Upper lobe of left lung (tissue), 4 donors: ENCODE results near the gene PATL1.

Experiments
- POLR2A ChIP-seq, 4 donors: fragments of 450-650 bp; IDR thresholded peaks; one replicate each; pipeline ENCODE4 v1.5.1; 2016 to 2017; ENCODE audit warnings: antibody characterized with exemption in 4 of 4, mild to moderate bottlenecking in 2 of 4
- POLR2AphosphoS5 ChIP-seq, 2 donors: sonication (generic); formaldehyde crosslinking; IDR thresholded peaks; one replicate each; pipeline ENCODE4 v1.5.1; 2017; ENCODE audit warnings: antibody characterized with exemption in 2 of 2
- TF ChIP-seq, protein P1 (sequence below), 6 experiments: fragments of 450-650 bp in 4 of 6; fragments of 200-600 bp in 2 of 6; sonication (generic) in 2 of 6; IDR thresholded peaks; one replicate each; pipeline ENCODE4 v1.5.1; 2016 to 2019; ENCODE audit warnings: antibody characterized with exemption in 6 of 6

DNA sequence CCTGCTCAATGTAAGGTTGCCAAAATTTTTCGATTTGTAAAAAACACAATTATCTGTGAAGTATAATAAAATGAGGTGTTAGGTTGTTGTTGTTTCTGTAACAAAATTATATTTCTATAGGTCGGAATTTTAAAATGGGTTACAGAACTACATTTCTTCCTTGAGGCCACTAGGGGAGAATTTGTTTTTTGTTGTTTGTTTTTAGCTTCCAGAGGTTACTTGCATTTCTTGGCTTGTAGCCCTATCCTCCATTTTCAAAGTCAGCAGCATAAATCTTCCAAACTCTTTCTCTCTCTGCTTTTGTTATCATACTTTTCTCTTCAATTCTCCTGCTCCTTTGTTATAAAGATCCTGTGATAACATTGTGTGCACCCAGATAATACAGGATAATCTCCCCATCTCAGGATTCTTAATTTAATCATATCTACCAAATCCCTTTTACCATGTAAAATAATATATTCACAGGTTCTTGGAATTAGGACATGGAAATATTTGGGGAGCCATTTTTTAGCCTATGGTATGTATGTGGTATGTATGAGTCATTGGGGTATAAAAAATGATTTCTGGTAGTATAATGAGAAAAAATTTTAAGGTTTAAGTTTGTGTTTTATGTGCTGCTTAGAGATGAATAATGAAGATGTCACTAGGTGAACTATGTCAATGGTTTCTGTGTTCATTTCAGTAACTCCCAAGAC lies 9.4 kb upstream of the PATL1 start:
- TF ChIP-seq, protein P1, sequence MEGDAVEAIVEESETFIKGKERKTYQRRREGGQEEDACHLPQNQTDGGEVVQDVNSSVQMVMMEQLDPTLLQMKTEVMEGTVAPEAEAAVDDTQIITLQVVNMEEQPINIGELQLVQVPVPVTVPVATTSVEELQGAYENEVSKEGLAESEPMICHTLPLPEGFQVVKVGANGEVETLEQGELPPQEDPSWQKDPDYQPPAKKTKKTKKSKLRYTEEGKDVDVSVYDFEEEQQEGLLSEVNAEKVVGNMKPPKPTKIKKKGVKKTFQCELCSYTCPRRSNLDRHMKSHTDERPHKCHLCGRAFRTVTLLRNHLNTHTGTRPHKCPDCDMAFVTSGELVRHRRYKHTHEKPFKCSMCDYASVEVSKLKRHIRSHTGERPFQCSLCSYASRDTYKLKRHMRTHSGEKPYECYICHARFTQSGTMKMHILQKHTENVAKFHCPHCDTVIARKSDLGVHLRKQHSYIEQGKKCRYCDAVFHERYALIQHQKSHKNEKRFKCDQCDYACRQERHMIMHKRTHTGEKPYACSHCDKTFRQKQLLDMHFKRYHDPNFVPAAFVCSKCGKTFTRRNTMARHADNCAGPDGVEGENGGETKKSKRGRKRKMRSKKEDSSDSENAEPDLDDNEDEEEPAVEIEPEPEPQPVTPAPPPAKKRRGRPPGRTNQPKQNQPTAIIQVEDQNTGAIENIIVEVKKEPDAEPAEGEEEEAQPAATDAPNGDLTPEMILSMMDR (IDR thresholded peaks at IDR 0.05): no peak
- no peak for TF ChIP-seq POLR2AphosphoS5 (IDR thresholded peaks at IDR 0.05)
- no peak for TF ChIP-seq POLR2A (IDR thresholded peaks at IDR 0.05)
